ENCODE measurements around the gene PRR15L. TPM values are rescaled to one million over a fixed set of nuclear protein-coding genes. Genes with fewer than 3 reads are reported as not detected.

The PRR15L gene
- polyA plus RNA-seq, 1 donor (not counting 4 experiments of a cell fraction or from before 2014, with no cell fraction given): 0.16 TPM

DNA sequence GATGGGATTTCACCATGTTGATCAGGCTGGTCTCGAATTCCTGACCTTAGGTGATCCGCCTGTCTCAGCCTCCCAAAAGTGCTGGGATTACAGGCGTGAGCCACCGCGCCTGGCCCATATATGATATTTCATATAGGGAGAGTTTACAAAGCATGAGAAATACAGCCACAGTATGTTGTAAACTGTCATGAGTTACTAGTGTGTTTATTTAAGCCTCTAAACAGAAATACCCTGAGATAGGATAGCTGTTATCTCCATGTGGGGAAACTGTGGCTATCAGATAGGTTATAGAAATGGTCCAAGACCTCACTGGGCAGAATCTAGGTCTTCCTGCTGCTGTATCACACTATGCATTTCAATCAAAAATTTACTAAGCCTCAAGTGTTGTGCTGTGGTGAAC, 11.2 kb upstream of the PRR15L start:
- no peak overlapping the region for H2AFZ ChIP-seq (ENCODE audit: control insufficient read depth, low read length)
- no peak overlapping the region for H3K4me3 ChIP-seq (ENCODE audit: control insufficient read depth in 2 of 3, extremely low read depth in 1 of 3, insufficient read depth in 2 of 3, low read depth in 1 of 3, low read length in 3 of 3)
- peaks cover 27% of the 10 kb centered on the region for H3K4me1 ChIP-seq (ENCODE audit: control insufficient read depth, extremely low read depth, insufficient read depth, low read length)
- TF ChIP-seq CTCF (optimal IDR thresholded peaks at IDR 0.05 in 1 of 3, IDR thresholded peaks at IDR 0.05 in 1 of 3, conservative IDR thresholded peaks at IDR 0.05 in 1 of 3; ENCODE audit: extremely low read depth in 1 of 3, insufficient read depth in 2 of 3, low read length in 3 of 3): no peak
- no peak for TF ChIP-seq EZH2 (IDR thresholded peaks at IDR 0.05; ENCODE audit: low read length)
- H3K9me3 ChIP-seq (ENCODE audit: control insufficient read depth, low read depth, low read length): no peaks in the 10 kb centered on the region
- H3K27ac ChIP-seq (ENCODE audit: control insufficient read depth, insufficient read depth, low read length): no peak overlapping the region
- H3K79me2 ChIP-seq (ENCODE audit: control insufficient read depth, insufficient read depth, low read length): peaks cover 10% of the 10 kb centered on the region
- H3K4me2 ChIP-seq (ENCODE audit: control insufficient read depth, extremely low read depth, insufficient read depth, low read depth, low read length): no peak overlapping the region
- no peaks in the 10 kb centered on the region for H3K9me1 ChIP-seq (ENCODE audit: control insufficient read depth, extremely low read depth, insufficient read depth, low read length)
- FAIRE-seq (no peak), DNase-seq (ENCODE audit: low read depth, low spot score) (no peak)
- dilution Hi-C loops (cut with MboI; ENCODE audit: extremely low pct_ligation_motif_present, low sequenced_read_pairs): no loop called here
- H3K36me3 ChIP-seq (ENCODE audit: control insufficient read depth in 2 of 2, extremely low read depth in 1 of 2, insufficient read depth in 2 of 2, low read length in 2 of 2): peaks cover 0 to 2% of the 10 kb centered on the region in 2 experiments
- no peaks in the 10 kb centered on the region for H3K27me3 ChIP-seq (ENCODE audit: control insufficient read depth, extremely low read depth, insufficient read depth, low read length)
- H3K9ac ChIP-seq (ENCODE audit: control insufficient read depth, extremely low read depth, insufficient read depth, low read length): no peak overlapping the region
- no peaks in the 10 kb centered on the region for H4K20me1 ChIP-seq (ENCODE audit: control insufficient read depth, extremely low read depth, insufficient read depth, low read length)

- dilution Hi-C loops (cut with MboI; ENCODE audit: extremely low pct_ligation_motif_present, low sequenced_read_pairs): no loop called here
- Histone ChIP-seq H3K4me1 (ENCODE audit: control insufficient read depth, extremely low read depth, insufficient read depth, low read length) (peaks cover 27% of the 10 kb centered on the region), H3K79me2 (ENCODE audit: control insufficient read depth, insufficient read depth, low read length) (peaks cover 10% of the 10 kb centered on the region), H4K20me1 (ENCODE audit: control insufficient read depth, extremely low read depth, insufficient read depth, low read length) (no peaks in the 10 kb centered on the region), H3K9me1 (ENCODE audit: control insufficient read depth, extremely low read depth, insufficient read depth, low read length) (no peaks in the 10 kb centered on the region), H3K9me3 (ENCODE audit: control insufficient read depth, low read depth, low read length) (no peaks in the 10 kb centered on the region), H3K27ac (ENCODE audit: control insufficient read depth, insufficient read depth, low read length) (peak overlapping the region; percentile 50), H3K4me3 (ENCODE audit: control insufficient read depth in 2 of 3, extremely low read depth in 1 of 3, insufficient read depth in 2 of 3, low read depth in 1 of 3, low read length in 3 of 3) (no peak overlapping the region), H2AFZ (ENCODE audit: control insufficient read depth, low read length) (peak overlapping the region; percentile 6), H3K4me2 (ENCODE audit: control insufficient read depth, extremely low read depth, insufficient read depth, low read depth, low read length) (peak overlapping the region; percentile 33), H3K36me3 (ENCODE audit: control insufficient read depth in 2 of 2, extremely low read depth in 1 of 2, insufficient read depth in 2 of 2, low read length in 2 of 2) (no peaks in the 10 kb centered on the region), H3K27me3 (ENCODE audit: control insufficient read depth, extremely low read depth, insufficient read depth, low read length) (no peaks in the 10 kb centered on the region), H3K9ac (ENCODE audit: control insufficient read depth, extremely low read depth, insufficient read depth, low read length) (no peak overlapping the region)
- TF ChIP-seq EZH2 (IDR thresholded peaks at IDR 0.05; ENCODE audit: low read length) (no peak), CTCF (optimal IDR thresholded peaks at IDR 0.05 in 1 of 3, IDR thresholded peaks at IDR 0.05 in 1 of 3, conservative IDR thresholded peaks at IDR 0.05 in 1 of 3; ENCODE audit: extremely low read depth in 1 of 3, insufficient read depth in 2 of 3, low read length in 3 of 3) (no peak)
- peak; percentile 90 for FAIRE-seq
- DNase-seq (ENCODE audit: low read depth, low spot score): peak; percentile 98
These were observed 10.0 kb upstream of the PRR15L start for GRCh38 chr17:47967607-47968252.
